Thyroid gland (tissue), 4 donors: ENCODE results near the gene SPOCK1. TPM values are rescaled to one million over a fixed set of nuclear protein-coding genes. Genes with fewer than 3 reads are reported as not detected.
A peak's percentile ranks its signal among the peaks of the same experiment; 100 is the strongest.

Experiments used
- DNase-seq, 2 donors: peaks; one replicate each; pipeline ENCODE4 v3.0.0-alpha.2; 2019
- H3K27ac ChIP-seq, 3 donors: fragments of 200-600 bp; sonication (generic); 1 replicate in 2 of 3; 2 replicates in 1 of 3; pipeline ENCODE4 v1.5.1; 2016 to 2019; ENCODE audit warnings: mild to moderate bottlenecking in 1 of 3, moderate library complexity in 1 of 3
- H3K27me3 ChIP-seq: fragments of 200-600 bp; sonication (generic); one replicate; pipeline ENCODE4 v1.5.1; 2019
- H3K36me3 ChIP-seq, 2 donors: fragments of 200-600 bp; sonication (generic); one replicate each; pipeline ENCODE4 v1.5.1; 2016 to 2019
- H3K4me1 ChIP-seq, 2 donors: fragments of 200-600 bp; sonication (generic); one replicate each; pipeline ENCODE4 v1.5.1; 2017 to 2019
- H3K4me3 ChIP-seq, 3 donors: fragments of 200-600 bp; sonication (generic); replicated peaks in 1 of 3; 1 replicate in 2 of 3; 2 replicates in 1 of 3; pipeline ENCODE4 v1.5.1; 2016; ENCODE audit warnings: mild to moderate bottlenecking in 1 of 3
- H3K9me3 ChIP-seq: fragments of 200-600 bp; sonication (generic); one replicate; pipeline ENCODE4 v1.5.1; 2017
- CTCF ChIP-seq, 6 experiments: fragments of 200-600 bp in 3 of 6; fragments of 450-650 bp in 3 of 6; sonication (generic) in 3 of 6; IDR thresholded peaks; one replicate each; pipeline ENCODE4 v1.5.1; 2016 to 2019; ENCODE audit warnings: antibody characterized with exemption in 6 of 6, mild to moderate bottlenecking in 2 of 6, inconsistent platforms in 1 of 6, moderate library complexity in 1 of 6
- POLR2A ChIP-seq, 2 donors: fragments of 450-650 bp; IDR thresholded peaks; one replicate each; pipeline ENCODE4 v1.6.1; 2017; ENCODE audit warnings: antibody characterized with exemption in 2 of 2, mild to moderate bottlenecking in 2 of 2, moderate library complexity in 1 of 2
- WGBS, 2 donors: methylation state at CpG; one replicate each; pipeline ENCODE4 v1.1.5; 2017; 5-methylcytosine and 5-hydroxymethylcytosine counted together
- intact Hi-C: fragments of 100-400 bp; cut with DNase I; formaldehyde crosslinking; loops from one replicate; pipeline ENCODE4 v1.15.1; 2023
- total RNA-seq, 4 donors: library from RNA; depleted of rRNA; stranded (reverse); fragments of >200 nt; gene quantifications; one replicate each; pipeline ENCODE4 v1.2.3, GENCODE V29; 2016

SPOCK1 gene
- total RNA-seq, 4 donors from 2014 or later: 15.8 to 34.1 (median 27.5) TPM

DNA sequence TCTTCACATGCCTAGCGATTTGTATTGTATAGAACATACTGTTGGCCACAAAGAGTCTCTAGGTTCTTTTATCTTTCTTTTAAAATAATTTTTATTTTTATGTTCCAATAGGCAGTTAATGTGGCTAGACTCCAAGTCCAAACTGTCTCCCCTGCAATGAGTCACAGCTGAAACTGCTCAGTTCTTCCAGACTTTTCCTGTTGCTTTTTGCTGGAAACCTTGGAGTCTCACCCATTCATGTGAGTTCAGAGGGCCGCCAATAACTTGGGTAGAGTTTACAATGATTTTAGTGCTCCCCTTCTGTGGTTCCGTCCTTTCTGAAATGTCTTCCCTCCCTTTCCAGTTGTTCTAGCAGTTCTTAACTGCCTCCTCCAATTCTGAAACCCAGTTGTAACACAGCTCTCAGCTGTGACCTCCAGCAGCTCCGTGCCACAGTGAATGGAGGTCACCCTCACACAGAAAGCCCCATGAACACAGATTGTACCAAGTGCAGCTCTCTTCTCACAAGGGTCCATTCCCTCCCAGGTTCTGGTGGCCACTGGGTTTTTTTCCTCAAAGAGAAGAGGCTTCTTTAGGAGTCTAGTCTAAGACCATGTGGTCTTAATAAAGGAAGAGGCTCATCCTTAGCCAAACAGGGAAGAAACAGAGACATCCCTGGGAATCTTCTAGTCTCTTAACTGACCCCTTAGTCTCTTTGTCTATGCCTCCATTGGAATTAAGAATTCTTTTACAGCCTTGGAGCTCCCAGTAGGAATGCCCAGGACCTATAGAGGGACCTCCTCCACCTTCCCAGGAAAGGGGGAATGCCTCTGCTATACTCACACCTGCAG lies 198.5 kb downstream of the SPOCK1 start:
- H3K4me3 ChIP-seq: no peak overlapping the region
- no peak for TF ChIP-seq POLR2A (IDR thresholded peaks at IDR 0.05)
- TF ChIP-seq CTCF (IDR thresholded peaks at IDR 0.05): no peak
- intact Hi-C loops: no loop called here
- no peak for DNase-seq
- WGBS, 2 donors: 86 to 90% methylated on average over 4 of the region's 4 CpGs
- no peak overlapping the region for H3K27ac ChIP-seq
- no peaks in the 10 kb centered on the region for H3K36me3 ChIP-seq
- H3K4me1 ChIP-seq: peaks cover 7 to 10% of the 10 kb centered on the region in 2 donors
- H3K9me3 ChIP-seq: no peaks in the 10 kb centered on the region
- no peaks in the 10 kb centered on the region for H3K27me3 ChIP-seq

GRCh38 chr5:137296213-137296781 lies 202.8 kb downstream of the SPOCK1 start:
- Histone ChIP-seq H3K4me1 (no peaks in the 10 kb centered on the region), H3K36me3 (no peaks in the 10 kb centered on the region), H3K4me3 (no peak overlapping the region), H3K27me3 (no peaks in the 10 kb centered on the region), H3K27ac (no peak overlapping the region), H3K9me3 (no peaks in the 10 kb centered on the region)
- peak in 1 of 2 donors; percentile 17 for DNase-seq
- TF ChIP-seq CTCF (IDR thresholded peaks at IDR 0.05) (no peak), POLR2A (IDR thresholded peaks at IDR 0.05) (no peak)
- intact Hi-C loops: no loop called here
- WGBS, 2 donors: 71% methylated on average over 12 of the region's 12 CpGs

- H3K9me3 ChIP-seq: no peaks in the 10 kb centered on the region
- intact Hi-C loops: no loop called here
- no peak for TF ChIP-seq POLR2A (IDR thresholded peaks at IDR 0.05)
- TF ChIP-seq CTCF (IDR thresholded peaks at IDR 0.05): no peak
- WGBS, 2 donors: 87% methylated on average over 1 of the region's 1 CpG
- H3K36me3 ChIP-seq: no peaks in the 10 kb centered on the region
- H3K4me3 ChIP-seq: no peak overlapping the region
- H3K4me1 ChIP-seq: no peaks in the 10 kb centered on the region
- H3K27me3 ChIP-seq: no peaks in the 10 kb centered on the region
- no peak for DNase-seq
- H3K27ac ChIP-seq: no peak overlapping the region
These were observed 204.5 kb downstream of the SPOCK1 start for GRCh38 chr5:137294604-137295003.

DNA sequence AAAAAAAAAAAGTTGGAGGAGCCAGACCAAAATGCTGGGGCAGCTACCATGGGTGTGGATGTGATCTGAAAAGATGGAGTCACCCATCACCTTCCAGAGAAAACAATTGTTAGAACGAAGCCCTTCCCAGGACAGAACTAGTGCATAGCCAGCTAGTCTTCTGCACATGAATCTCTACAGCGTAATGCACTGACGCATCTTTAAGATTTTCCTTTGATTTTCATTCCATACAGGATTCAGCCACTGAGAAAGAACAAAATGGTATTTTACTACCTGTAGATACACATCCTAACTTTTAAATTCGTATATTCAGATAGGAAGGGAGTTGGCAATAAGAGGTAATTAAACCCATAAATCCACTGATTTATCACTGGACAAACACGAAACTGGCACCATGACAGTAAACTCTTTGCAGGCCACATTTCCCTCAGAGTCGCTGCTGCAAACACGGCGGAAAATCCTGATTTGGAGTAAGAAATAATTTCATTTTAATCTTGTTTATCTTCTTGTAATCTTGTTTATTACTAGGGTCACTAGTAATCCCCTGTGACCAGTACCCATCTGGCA lies 206.6 kb downstream of the SPOCK1 start:
- Histone ChIP-seq H3K4me3 (no peak overlapping the region), H3K9me3 (no peaks in the 10 kb centered on the region), H3K27ac (no peak overlapping the region), H3K27me3 (no peaks in the 10 kb centered on the region), H3K4me1 (no peaks in the 10 kb centered on the region), H3K36me3 (no peaks in the 10 kb centered on the region)
- intact Hi-C loops: no loop called here
- 76 to 77% methylated on average over 8 of the region's 8 CpGs for WGBS, 2 donors
- no peak for TF ChIP-seq CTCF (IDR thresholded peaks at IDR 0.05)
- TF ChIP-seq POLR2A (IDR thresholded peaks at IDR 0.05): no peak
- no peak for DNase-seq

DNA sequence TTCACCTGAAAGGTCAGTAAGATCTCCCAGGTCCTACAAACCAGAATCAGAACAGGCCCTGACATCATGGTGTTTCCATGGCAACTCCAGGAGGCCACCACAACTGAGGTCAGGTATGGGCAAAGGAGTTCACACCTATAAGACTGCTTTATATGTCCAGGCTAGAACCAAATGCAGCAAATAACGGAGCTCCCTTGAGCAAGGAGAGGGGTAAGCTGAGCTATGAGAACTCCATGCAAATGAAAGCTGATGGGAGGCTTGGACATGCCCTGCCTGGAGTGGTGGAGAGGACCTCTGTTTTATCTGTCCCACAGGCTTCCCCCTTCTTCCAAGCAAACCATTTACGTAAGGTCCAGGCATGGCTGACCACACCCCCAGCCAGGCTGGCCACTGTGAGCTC lies 207.7 kb downstream of the SPOCK1 start:
- DNase-seq: no peak
- Histone ChIP-seq H3K4me1 (no peaks in the 10 kb centered on the region), H3K4me3 (no peak overlapping the region), H3K9me3 (no peaks in the 10 kb centered on the region), H3K27me3 (no peaks in the 10 kb centered on the region), H3K27ac (no peak overlapping the region), H3K36me3 (no peaks in the 10 kb centered on the region)
- TF ChIP-seq CTCF (IDR thresholded peaks at IDR 0.05) (no peak), POLR2A (IDR thresholded peaks at IDR 0.05) (no peak)
- intact Hi-C loops: no loop called here
- WGBS, 2 donors: 38 to 86% methylated on average over 1 to 2 of the region's 2 CpGs
